Measurements from ENCODE around the gene NANOS2.

DNA sequence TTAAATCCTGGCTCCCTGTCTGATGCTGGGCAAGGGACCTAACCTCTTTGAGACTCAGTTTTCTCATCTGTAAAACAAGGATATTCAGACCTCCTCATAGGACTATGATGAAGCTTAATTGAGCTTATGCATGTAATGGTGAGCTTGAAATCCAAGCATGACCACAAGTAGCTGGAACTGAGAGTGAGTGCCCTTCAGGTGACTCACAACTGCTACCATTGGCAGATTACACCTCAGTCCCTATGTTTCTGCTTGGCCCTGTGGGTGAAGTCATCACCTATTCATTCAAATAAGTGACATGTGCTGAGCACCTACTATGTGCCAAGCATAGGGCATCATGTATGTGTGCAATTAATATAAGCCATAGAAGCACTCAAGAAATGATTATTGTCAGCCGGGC lies 33.3 kb upstream of the NANOS2 start:
- no peak for TF ChIP-seq CTCF (IDR thresholded peaks at IDR 0.05)
- TF ChIP-seq POLR2A (IDR thresholded peaks at IDR 0.05): no peak

Data from thyroid gland (tissue), 4 donors.